Activated CD8-positive, alpha-beta T cell treated with anti-CD3 and anti-CD28 coated beads, Interleukin-2, amount 10 ng/mL, durations not matched to agents 7 days and 5 days (primary cell): ENCODE data around the gene DGKK. TPM values are rescaled to one million over a fixed set of nuclear protein-coding genes. Genes with fewer than 3 reads are reported as not detected.

ENCODE experiments used
- ATAC-seq: fragments of 150-1000 bp; cut with Tn5 transposase; one replicate; pipeline ENCODE4 v1.10.0; 2021; ENCODE audit warnings: moderate library complexity
- CTCF ChIA-PET: fragments of 350-600 bp; sonication (Branson Sonifier 250); formaldehyde crosslinking; loops from one replicate; lab custom pipeline; 2021; ENCODE audit warnings: antibody characterized with exemption; lab: Charles Lee
- POLR2A ChIA-PET: fragments of 350-600 bp; sonication (Branson Sonifier 250); formaldehyde crosslinking; loops from one replicate; lab custom pipeline; 2021; ENCODE audit warnings: antibody characterized with exemption; lab: Charles Lee
- DNase-seq: peaks from one replicate; pipeline ENCODE4 v3.0.0-alpha.2; 2020
- H3K27ac Mint-ChIP-seq: one replicate; pipeline ENCODE4 v1.8.0; 2021; ENCODE audit warnings: mild to moderate bottlenecking, mixed read lengths
- H3K27me3 Mint-ChIP-seq: one replicate; pipeline ENCODE4 v1.8.0; 2021; ENCODE audit warnings: low read depth, mixed read lengths
- H3K36me3 Mint-ChIP-seq: one replicate; pipeline ENCODE4 v1.8.0; 2021; ENCODE audit warnings: low read depth, mixed read lengths
- H3K4me1 Mint-ChIP-seq: one replicate; pipeline ENCODE4 v1.8.0; 2021; ENCODE audit warnings: low read depth, mixed read lengths
- H3K4me3 Mint-ChIP-seq: one replicate; pipeline ENCODE4 v1.8.0; 2021; ENCODE audit warnings: mild to moderate bottlenecking, mixed read lengths
- H3K9me3 Mint-ChIP-seq: one replicate; pipeline ENCODE4 v1.8.0; 2022; ENCODE audit warnings: mixed read lengths; ENCODE audit not compliant: insufficient read depth
- total RNA-seq, 2 experiments: library from RNA; stranded (reverse); gene quantifications; one replicate each; pipeline ENCODE4 v1.2.3, GENCODE V29; 2021

Gene DGKK, protein sequence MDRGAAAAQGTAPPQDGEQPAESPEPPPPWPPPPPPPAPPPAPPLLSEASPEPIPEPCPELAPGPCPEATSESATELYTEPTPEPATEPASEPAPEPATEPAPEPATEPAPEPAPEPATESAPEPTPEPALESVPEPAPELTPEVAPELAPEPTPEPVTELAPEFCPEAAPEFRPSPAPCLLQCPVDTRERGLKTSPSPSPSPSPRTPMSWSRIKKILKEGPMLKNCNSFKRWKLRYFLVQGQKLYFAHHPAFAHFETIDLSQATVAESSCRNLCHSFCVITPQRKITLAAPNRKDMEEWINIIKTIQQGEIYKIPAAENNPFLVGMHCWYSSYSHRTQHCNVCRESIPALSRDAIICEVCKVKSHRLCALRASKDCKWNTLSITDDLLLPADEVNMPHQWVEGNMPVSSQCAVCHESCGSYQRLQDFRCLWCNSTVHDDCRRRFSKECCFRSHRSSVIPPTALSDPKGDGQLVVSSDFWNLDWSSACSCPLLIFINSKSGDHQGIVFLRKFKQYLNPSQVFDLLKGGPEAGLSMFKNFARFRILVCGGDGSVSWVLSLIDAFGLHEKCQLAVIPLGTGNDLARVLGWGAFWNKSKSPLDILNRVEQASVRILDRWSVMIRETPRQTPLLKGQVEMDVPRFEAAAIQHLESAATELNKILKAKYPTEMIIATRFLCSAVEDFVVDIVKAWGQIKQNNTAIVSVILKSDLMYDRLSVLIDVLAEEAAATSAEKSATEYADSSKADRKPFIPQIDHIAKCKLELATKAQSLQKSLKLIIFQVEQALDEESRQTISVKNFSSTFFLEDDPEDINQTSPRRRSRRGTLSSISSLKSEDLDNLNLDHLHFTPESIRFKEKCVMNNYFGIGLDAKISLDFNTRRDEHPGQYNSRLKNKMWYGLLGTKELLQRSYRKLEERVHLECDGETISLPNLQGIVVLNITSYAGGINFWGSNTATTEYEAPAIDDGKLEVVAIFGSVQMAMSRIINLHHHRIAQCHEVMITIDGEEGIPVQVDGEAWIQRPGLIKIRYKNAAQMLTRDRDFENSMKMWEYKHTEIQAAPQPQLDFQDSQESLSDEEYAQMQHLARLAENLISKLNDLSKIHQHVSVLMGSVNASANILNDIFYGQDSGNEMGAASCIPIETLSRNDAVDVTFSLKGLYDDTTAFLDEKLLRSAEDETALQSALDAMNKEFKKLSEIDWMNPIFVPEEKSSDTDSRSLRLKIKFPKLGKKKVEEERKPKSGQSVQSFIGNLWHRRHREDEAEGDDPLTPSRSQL
- not detected for total RNA-seq

DNA sequence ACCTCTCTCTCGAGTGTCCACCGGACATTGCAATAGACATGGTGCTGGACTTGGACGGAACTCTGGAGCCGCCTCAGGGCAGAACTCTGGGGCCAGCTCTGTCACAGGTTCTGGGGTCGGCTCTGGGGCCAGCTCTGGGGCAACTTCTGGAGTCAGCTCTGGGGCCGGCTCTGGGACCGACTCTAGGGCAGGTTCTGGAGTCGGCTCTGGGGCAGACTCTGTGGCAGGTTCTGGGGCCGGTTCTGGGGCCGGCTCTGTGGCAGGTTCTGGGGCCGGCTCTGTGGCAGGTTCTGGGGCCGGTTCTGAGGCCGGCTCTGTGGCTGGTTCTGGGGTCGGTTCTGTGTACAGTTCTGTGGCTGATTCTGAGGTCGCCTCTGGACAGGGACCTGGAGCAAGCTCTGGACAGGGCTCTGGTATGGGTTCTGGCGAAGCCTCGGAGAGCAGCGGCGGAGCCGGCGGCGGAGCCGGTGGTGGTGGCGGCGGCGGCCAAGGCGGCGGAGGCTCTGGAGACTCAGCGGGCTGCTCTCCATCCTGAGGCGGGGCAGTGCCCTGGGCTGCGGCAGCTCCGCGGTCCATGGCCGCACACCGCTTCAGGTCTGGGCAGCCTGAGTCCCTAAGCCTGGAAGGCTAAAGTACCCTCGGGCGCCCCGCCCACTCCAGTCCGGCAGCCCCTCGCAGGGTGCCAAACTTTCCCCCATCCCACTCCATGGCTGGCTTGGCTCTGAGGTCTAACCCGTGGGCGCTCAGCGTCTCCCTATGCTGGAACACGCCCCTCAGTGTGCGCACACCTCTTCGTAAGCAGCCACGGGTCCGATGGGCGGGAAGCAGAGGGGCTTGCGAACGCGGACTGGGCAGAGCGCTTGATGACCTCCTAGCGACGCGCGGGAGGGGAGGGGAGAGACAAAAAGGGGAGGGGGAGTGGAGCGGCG is at the start of gene DGKK:
Gene DGKK, minus strand, starts transcription at position 723 of the 929 bp plus-strand sequence. Its CDS starts 147 bp downstream, at position 576.
- no peak within 1 kb of the TSS for H3K4me3 Mint-ChIP-seq
- no peaks in the 10 kb centered on the region for H3K36me3 Mint-ChIP-seq

DNA sequence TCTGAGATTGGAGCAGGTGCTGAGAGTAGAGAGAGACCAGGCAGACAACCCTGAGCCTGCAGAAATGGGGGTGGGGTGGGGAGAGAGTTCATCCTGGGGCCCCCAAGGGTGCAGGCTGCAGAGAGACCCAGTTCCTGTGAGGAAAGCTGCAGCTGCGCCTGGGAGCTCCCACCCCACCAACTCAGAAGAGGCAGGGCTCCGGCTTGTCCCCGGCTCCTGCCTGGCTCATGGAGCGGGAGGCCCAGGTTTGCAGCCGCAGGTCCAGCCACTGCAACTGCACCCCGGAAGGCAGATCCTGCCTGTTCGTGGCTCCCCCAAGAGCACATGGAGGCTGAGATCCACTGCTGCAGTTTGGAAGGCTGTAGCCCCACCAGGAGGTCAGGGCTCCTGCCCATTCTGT is 44.2 kb upstream of the DGKK start:
- Mint-ChIP-seq H3K9me3 (no peaks in the 10 kb centered on the region), H3K36me3 (no peaks in the 10 kb centered on the region), H3K27me3 (no peaks in the 10 kb centered on the region), H3K4me3 (no peak overlapping the region), H3K4me1 (no peaks in the 10 kb centered on the region), H3K27ac (no peak overlapping the region)
- ChIA-PET CTCF (no interaction called here), POLR2A (no interaction called here)
- no peak for ATAC-seq
- no peak for DNase-seq

More for the DNA sequence above, at the start of gene DGKK:
- Mint-ChIP-seq H3K4me1 (no peaks in the 10 kb centered on the region), H3K27me3 (peaks cover 37% of the 10 kb centered on the region), H3K27ac (no peak within 1 kb of the TSS), H3K9me3 (no peaks in the 10 kb centered on the region)
- ATAC-seq (no peak), DNase-seq (no peak)
- POLR2A ChIA-PET, result no interaction called here
- CTCF ChIA-PET, result no interaction called here

DNA sequence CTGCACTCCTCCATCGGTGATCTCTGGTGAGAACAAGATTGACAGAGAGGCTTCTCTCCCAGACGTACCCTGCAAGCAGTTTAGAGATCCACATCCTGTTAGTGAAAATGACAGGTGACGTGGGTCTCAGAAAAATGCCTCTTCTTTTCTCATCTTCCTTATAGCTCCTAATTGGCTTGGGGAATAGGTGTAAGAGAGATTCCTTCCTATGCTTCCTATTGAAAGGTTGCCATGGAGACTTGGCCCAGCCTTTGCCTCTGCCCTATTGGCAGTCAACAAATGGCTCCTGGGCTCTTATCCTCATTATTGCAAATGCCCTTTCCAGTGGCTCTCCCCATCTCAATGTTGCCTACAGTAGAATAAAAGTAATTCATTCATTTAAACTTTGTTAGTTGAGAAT is 26.5 kb upstream of the DGKK start:
- H3K4me1 Mint-ChIP-seq, result no peaks in the 10 kb centered on the region
- no peaks in the 10 kb centered on the region for H3K27me3 Mint-ChIP-seq
- no peaks in the 10 kb centered on the region for H3K9me3 Mint-ChIP-seq
- H3K27ac Mint-ChIP-seq, result no peak overlapping the region
- H3K36me3 Mint-ChIP-seq, result no peaks in the 10 kb centered on the region
- ChIA-PET CTCF (no interaction called here), POLR2A (no interaction called here)
- ATAC-seq, result no peak
- no peak overlapping the region for H3K4me3 Mint-ChIP-seq
- DNase-seq, result no peak

DNA sequence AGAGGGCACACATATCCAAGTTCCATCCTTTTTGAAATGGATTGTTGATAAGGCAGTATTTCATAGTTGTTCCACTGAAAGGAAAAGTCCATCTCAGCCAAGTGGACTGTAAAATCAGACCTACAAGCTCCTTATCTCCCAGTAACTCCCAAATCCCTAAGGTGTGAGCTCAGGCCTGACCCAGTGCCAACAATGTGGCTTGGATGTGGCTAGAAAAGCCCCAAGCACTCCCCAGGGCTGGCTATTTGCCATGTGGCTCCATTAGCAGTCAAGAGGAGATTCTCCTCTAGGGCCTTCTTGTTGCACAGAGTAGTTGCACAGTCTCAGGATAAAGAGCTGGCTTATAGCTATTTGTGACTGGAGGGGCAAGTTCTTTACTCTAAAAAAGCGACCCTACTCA is 25.0 kb upstream of the DGKK start:
- no peaks in the 10 kb centered on the region for H3K9me3 Mint-ChIP-seq
- no peak overlapping the region for H3K27ac Mint-ChIP-seq
- no peaks in the 10 kb centered on the region for H3K4me1 Mint-ChIP-seq

DNA sequence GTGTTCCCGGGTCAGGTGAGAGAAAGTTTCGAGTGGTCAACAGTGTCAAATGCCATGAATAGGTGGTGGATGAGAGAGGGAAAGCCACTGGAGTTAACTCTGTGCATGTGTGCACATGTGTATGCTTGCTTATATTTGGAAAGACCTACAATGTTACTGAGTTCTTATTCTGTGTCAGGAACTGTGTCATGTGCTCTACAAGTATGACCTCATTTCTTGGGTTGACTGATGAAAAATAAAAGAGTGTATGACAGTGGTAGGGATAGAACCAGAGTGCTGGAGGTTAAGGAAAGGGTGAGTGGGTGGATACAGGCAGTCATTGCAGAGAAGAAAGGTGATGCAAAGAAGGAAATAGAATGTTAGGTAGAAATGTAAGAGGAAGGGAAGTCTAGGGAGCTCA is 22.1 kb upstream of the DGKK start:
- H3K27me3 Mint-ChIP-seq, result no peaks in the 10 kb centered on the region
- ChIA-PET CTCF (no interaction called here), POLR2A (no interaction called here)
- H3K36me3 Mint-ChIP-seq, result no peaks in the 10 kb centered on the region
- no peak for ATAC-seq
- H3K4me3 Mint-ChIP-seq, result no peak overlapping the region
- H3K4me1 Mint-ChIP-seq, result no peaks in the 10 kb centered on the region
- H3K27ac Mint-ChIP-seq, result no peak overlapping the region
- H3K9me3 Mint-ChIP-seq, result no peaks in the 10 kb centered on the region
- no peak for DNase-seq

More for the DNA sequence above, 25.0 kb upstream of the DGKK start:
- POLR2A ChIA-PET, result no interaction called here
- H3K4me3 Mint-ChIP-seq, result no peak overlapping the region
- CTCF ChIA-PET, result no interaction called here
- H3K36me3 Mint-ChIP-seq, result no peaks in the 10 kb centered on the region
- DNase-seq, result no peak
- no peaks in the 10 kb centered on the region for H3K27me3 Mint-ChIP-seq
- ATAC-seq, result no peak

DNA sequence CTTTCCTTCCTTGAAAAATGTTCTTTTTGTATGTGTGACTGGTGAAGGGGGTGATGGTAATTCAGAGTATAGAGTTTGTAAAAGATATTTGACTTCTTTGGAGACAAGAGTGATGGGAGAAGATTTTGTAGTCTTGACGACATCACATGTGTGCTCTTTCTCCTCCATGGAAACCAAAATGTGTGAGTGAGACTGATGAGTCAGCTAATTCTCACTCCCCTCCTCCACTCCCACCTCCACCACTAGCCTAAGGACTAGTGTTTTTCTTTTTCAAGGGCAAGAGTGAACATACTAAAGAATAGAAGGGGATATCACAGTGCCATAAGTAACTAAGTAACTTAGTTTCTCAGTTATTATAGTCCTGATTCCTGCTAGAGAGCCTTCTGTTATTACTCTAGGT is 14.0 kb upstream of the DGKK start:
- Mint-ChIP-seq H3K27ac (no peak overlapping the region), H3K9me3 (no peaks in the 10 kb centered on the region), H3K36me3 (no peaks in the 10 kb centered on the region), H3K27me3 (peaks cover 4% of the 10 kb centered on the region), H3K4me3 (no peak overlapping the region), H3K4me1 (peaks cover 8% of the 10 kb centered on the region)
- POLR2A ChIA-PET, result no interaction called here
- no peak for DNase-seq
- ATAC-seq, result no peak
- CTCF ChIA-PET, result no interaction called here

DNA sequence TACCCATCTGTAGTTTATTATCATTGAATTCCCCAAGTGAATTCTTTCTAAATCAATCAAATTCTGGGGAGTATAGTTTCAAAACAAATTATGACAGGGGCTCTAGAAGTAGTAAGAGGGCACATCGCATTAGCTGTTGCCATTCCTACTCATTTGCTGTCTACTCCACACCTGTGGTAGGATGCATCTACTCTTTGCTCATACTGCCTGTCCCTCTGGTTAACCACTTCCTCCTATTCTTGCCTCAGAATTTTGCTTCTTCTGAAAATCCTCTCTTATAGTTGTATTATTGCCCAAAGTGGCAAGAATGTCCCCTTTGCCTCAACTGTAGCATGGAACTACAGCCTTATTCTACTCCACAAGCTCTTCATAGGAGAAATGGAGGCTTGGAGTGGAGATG is 12.7 kb upstream of the DGKK start:
- ChIA-PET CTCF (no interaction called here), POLR2A (no interaction called here)
- ATAC-seq (no peak), DNase-seq (no peak)
- no peak overlapping the region for H3K27ac Mint-ChIP-seq
- no peaks in the 10 kb centered on the region for H3K9me3 Mint-ChIP-seq
- H3K27me3 Mint-ChIP-seq, result peaks cover 5% of the 10 kb centered on the region
- no peak overlapping the region for H3K4me3 Mint-ChIP-seq
- H3K36me3 Mint-ChIP-seq, result no peaks in the 10 kb centered on the region
- peaks cover 8% of the 10 kb centered on the region for H3K4me1 Mint-ChIP-seq

DNA sequence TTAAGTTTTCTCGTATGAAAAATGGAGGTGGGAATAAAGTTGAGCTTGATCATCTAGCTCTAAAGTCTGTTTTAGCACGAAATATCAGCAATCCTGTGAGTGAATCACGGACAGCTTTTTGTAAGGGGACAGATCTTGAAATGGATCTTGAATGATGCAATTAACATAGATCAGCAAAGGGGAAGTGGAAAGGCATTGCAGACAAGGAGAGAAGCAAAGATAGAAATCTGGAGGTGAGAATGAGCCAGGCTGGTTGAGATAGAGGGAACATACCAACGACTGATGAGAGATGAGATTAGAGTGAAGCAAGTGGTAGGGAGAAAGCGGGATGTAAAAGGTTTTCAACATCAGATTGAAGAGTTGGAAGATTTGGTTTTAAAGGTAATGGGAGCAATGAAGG is 4.6 kb upstream of the DGKK start:
- H3K27me3 Mint-ChIP-seq, result peaks cover 22% of the 10 kb centered on the region
- ChIA-PET POLR2A (no interaction called here), CTCF (no interaction called here)
- no peak overlapping the region for H3K4me3 Mint-ChIP-seq
- DNase-seq, result no peak
- H3K4me1 Mint-ChIP-seq, result no peaks in the 10 kb centered on the region
- H3K27ac Mint-ChIP-seq, result no peak overlapping the region
- no peak for ATAC-seq
- H3K9me3 Mint-ChIP-seq, result no peaks in the 10 kb centered on the region
- no peaks in the 10 kb centered on the region for H3K36me3 Mint-ChIP-seq

DNA sequence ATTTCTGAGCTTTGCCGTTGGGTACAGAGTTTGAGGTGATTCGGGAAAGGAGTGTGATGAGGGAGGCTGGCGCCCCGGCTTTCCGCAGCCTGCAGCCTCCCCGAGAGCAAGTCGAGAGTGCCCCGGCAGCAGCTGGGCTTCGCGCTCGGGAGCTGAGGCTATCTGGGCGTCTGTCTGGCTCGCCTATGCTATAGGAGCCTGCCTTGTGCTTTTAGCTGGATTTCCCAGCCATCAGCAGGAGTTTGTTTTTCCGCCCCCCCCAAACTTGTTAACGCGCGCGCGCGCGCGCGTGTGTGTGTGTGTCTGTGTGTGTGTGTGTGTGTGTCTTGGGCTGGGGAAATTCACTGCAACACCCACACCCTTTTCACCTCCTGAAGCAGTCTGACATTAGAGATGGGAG is 765 bp upstream of the DGKK start:
- Mint-ChIP-seq H3K9me3 (no peaks in the 10 kb centered on the region), H3K27ac (no peak overlapping the region), H3K27me3 (peaks cover 37% of the 10 kb centered on the region), H3K4me1 (no peaks in the 10 kb centered on the region), H3K4me3 (no peak overlapping the region), H3K36me3 (no peaks in the 10 kb centered on the region)
- no peak for DNase-seq
- ChIA-PET CTCF (no interaction called here), POLR2A (no interaction called here)
- ATAC-seq, result no peak

DNA sequence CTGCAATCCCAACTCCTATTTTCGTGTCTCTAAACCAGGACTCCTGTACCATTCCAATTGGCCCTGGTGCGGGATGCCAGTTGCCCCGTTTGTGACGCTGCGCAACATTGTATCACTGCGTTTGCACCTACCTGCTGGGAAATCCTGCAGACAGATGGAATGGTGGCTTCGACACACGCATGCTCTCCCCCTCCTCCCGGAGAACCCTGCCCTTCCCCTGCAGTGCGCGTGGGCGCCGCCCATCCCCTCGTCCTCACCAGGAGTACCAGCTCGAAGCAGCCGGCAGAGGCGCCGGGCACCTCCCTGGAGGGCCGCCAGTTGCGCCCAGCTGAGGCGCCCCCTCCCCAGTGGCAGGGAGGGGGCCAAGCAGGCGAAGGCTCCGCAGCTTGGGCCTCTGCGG is 1.4 kb downstream of the DGKK start:
- Mint-ChIP-seq H3K27me3 (peaks cover 33% of the 10 kb centered on the region), H3K4me1 (no peaks in the 10 kb centered on the region), H3K36me3 (no peaks in the 10 kb centered on the region), H3K4me3 (no peak overlapping the region), H3K27ac (no peak overlapping the region), H3K9me3 (no peaks in the 10 kb centered on the region)
- DNase-seq (no peak), ATAC-seq (no peak)
- ChIA-PET CTCF (no interaction called here), POLR2A (no interaction called here)

DNA sequence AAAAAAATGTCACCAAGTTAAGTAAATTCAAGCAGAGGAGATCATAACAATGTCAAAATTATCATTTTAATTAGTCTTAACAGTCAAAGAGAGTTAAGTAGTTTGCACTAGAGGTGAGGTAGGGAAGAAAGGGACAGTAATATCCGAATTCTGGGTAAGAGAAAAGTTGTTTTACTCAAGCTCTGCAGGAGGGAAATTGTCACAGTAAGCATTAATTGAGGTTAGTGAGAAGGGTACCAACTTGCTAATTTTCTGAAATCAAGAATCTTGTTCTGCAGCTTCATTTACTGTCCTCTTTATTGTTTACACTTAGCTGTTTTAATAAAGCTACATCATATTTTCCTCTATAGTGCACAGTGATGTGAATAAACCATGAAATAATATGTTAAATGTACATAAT is 11.0 kb downstream of the DGKK start:
- Mint-ChIP-seq H3K27ac (no peak overlapping the region), H3K4me3 (no peak overlapping the region), H3K27me3 (peaks cover 6% of the 10 kb centered on the region), H3K9me3 (no peaks in the 10 kb centered on the region), H3K4me1 (no peaks in the 10 kb centered on the region), H3K36me3 (no peaks in the 10 kb centered on the region)
- no peak for DNase-seq
- CTCF ChIA-PET, result no interaction called here
- POLR2A ChIA-PET, result no interaction called here
- ATAC-seq, result no peak
